ENCODE data around the gene PSMD6.

The PSMD6 gene

GRCh38 chr3:64008017-64008416 is 15.3 kb downstream of the PSMD6 start:
- DNase-seq: no peak

- DNase-seq: no peak
Measured at GRCh38 chr3:64003589-64003988, 19.7 kb downstream of the PSMD6 start.

- DNase-seq: no peak
Measured at GRCh38 chr3:64002233-64002632, 21.1 kb downstream of the PSMD6 start.

GRCh38 chr3:64000453-64001055 is 22.7 kb downstream of the PSMD6 start:
- DNase-seq: no peak

GRCh38 chr3:63998852-63999754 is 24.2 kb downstream of the PSMD6 start:
- no peak for DNase-seq

GRCh38 chr3:63995086-63995485 is 28.2 kb downstream of the PSMD6 start:
- DNase-seq: no peak

GRCh38 chr3:63993653-63994079 is 29.6 kb downstream of the PSMD6 start:
- peak; percentile 57 for DNase-seq

GRCh38 chr3:63992516-63993209 is 30.6 kb downstream of the PSMD6 start:
- DNase-seq: no peak

- no peak for DNase-seq
Measured at GRCh38 chr3:63991666-63992065, 31.6 kb downstream of the PSMD6 start.

GRCh38 chr3:63990733-63991132 is 32.6 kb downstream of the PSMD6 start:
- no peak for DNase-seq

- no peak for DNase-seq
Measured at GRCh38 chr3:63990204-63990603, 33.1 kb downstream of the PSMD6 start.

- DNase-seq: no peak
Measured at GRCh38 chr3:63988943-63989342, 34.4 kb downstream of the PSMD6 start.

GRCh38 chr3:63986831-63987230 is 36.5 kb downstream of the PSMD6 start:
- no peak for DNase-seq

GRCh38 chr3:63986146-63986545 is 37.1 kb downstream of the PSMD6 start:
- no peak for DNase-seq

GRCh38 chr3:63984391-63984790 is 38.9 kb downstream of the PSMD6 start:
- DNase-seq: no peak

GRCh38 chr3:63981980-63982379 is 41.3 kb downstream of the PSMD6 start:
- DNase-seq: no peak

- DNase-seq: no peak
Measured at GRCh38 chr3:63980830-63981498, 42.3 kb downstream of the PSMD6 start.

GRCh38 chr3:63980019-63980418 is 43.3 kb downstream of the PSMD6 start:
- no peak for DNase-seq

- DNase-seq: peak; percentile 37
Measured at GRCh38 chr3:63979093-63979885, 44.0 kb downstream of the PSMD6 start.

GRCh38 chr3:63977893-63978292 is 45.4 kb downstream of the PSMD6 start:
- DNase-seq: no peak

- DNase-seq: no peak
Measured at GRCh38 chr3:63976872-63977200, 46.5 kb downstream of the PSMD6 start.

- DNase-seq: no peak
Measured at GRCh38 chr3:63976161-63976871, 47.0 kb downstream of the PSMD6 start.

Data from stimulated activated CD4-positive, alpha-beta T cell treated with anti-CD3 and anti-CD28 coated beads, Interleukin-4, amount 100 ng/mL, for 24 hours (primary cell).